Testis (tissue), 3 donors: ENCODE data around the gene SRP54. TPM values are rescaled to one million over a fixed set of nuclear protein-coding genes. Genes with fewer than 3 reads are reported as not detected.

ENCODE experiments used
- DNase-seq: peaks from one replicate; pipeline ENCODE4 v3.0.0-alpha.2; 2019
- H3K27ac ChIP-seq, 2 donors: fragments of 200-600 bp; sonication (generic); one replicate each; pipeline ENCODE4 v1.5.1; 2019
- H3K27me3 ChIP-seq: fragments of 200-600 bp; sonication (generic); one replicate; pipeline ENCODE4 v1.5.1; 2019
- H3K36me3 ChIP-seq: fragments of 200-600 bp; sonication (generic); one replicate; pipeline ENCODE4 v1.5.1; 2017; ENCODE audit warnings: low read depth; ENCODE audit errors: missing control alignments
- H3K4me1 ChIP-seq: fragments of 200-600 bp; sonication (generic); one replicate; pipeline ENCODE4 v1.5.1; 2019
- H3K4me3 ChIP-seq, 2 donors: fragments of 200-600 bp; sonication (generic); one replicate each; pipeline ENCODE4 v1.5.1; 2017 to 2019
- H3K9me3 ChIP-seq: fragments of 200-600 bp; sonication (generic); one replicate; pipeline ENCODE4 v1.5.1; 2017
- POLR2A ChIP-seq: fragments of 450-650 bp; IDR thresholded peaks from one replicate; pipeline ENCODE4 v1.6.1; 2017; ENCODE audit warnings: antibody characterized with exemption, mild to moderate bottlenecking, moderate library complexity
- WGBS, 2 donors: methylation state at CpG; one replicate each; pipeline ENCODE4 v1.1.5; 2018; 5-methylcytosine and 5-hydroxymethylcytosine counted together
- intact Hi-C: fragments of 100-400 bp; cut with DNase I; formaldehyde crosslinking; loops from one replicate; pipeline ENCODE4 v1.15.1; 2023; ENCODE audit warnings: low total_unique reads
- polyA plus RNA-seq: library from polyadenylated mRNA; stranded (reverse); fragments of 350-450 nt; fragmentation: Illumina TruSeq; extraction: RNeasy Lipid Tissue Mini Kit (QIAGEN cat#74804); gene quantifications from one replicate; pipeline ENCODE4 v1.2.3, GENCODE V29; 2014; ENCODE audit warnings: low read depth, low replicate concordance; ENCODE audit not compliant: insufficient read depth
- total RNA-seq, 2 donors: library from RNA; depleted of rRNA; stranded (reverse); fragments of >200 nt; gene quantifications; one replicate each; pipeline ENCODE4 v1.2.3, GENCODE V29; 2016
- TF ChIP-seq, protein P1 (sequence below), 3 experiments: fragments of 450-650 bp in 2 of 3; fragments of 200-600 bp in 1 of 3; sonication (generic) in 1 of 3; IDR thresholded peaks; one replicate each; pipeline ENCODE4 v1.5.1; 2016 to 2019; ENCODE audit warnings: antibody characterized with exemption in 3 of 3, mild to moderate bottlenecking in 2 of 3, moderate library complexity in 1 of 3

Gene SRP54
- total and polyA plus RNA-seq, 3 donors from 2014 or later = 78.5 to 132 (median 84.1) TPM

DNA sequence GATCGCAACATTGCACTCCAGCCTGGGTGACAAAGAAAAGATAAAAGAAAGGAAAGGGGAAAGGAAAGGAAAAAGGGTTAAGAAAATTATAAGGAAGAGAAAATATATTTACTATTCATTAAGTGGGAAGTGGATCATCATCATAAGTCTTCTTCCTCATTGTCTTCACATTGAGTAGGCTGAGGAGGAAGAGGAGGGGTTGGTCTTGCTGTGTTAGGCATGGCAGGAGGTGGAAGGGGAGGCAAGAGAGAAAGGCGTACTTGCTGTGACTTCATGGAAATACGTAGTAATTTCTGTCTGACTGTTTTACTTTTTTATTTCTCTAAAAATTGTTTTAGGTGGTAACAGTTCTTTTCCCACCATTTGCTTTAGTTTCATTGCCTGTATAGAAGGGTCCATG, 89.4 kb downstream of the SRP54 start:
- Histone ChIP-seq H3K4me3 (no peak overlapping the region), H3K27me3 (no peaks in the 10 kb centered on the region), H3K4me1 (no peaks in the 10 kb centered on the region), H3K27ac (no peak overlapping the region), H3K9me3 (no peaks in the 10 kb centered on the region), H3K36me3 (no peaks in the 10 kb centered on the region)
- DNase-seq = no peak
- intact Hi-C loops = no loop called here
- TF ChIP-seq, protein P1, sequence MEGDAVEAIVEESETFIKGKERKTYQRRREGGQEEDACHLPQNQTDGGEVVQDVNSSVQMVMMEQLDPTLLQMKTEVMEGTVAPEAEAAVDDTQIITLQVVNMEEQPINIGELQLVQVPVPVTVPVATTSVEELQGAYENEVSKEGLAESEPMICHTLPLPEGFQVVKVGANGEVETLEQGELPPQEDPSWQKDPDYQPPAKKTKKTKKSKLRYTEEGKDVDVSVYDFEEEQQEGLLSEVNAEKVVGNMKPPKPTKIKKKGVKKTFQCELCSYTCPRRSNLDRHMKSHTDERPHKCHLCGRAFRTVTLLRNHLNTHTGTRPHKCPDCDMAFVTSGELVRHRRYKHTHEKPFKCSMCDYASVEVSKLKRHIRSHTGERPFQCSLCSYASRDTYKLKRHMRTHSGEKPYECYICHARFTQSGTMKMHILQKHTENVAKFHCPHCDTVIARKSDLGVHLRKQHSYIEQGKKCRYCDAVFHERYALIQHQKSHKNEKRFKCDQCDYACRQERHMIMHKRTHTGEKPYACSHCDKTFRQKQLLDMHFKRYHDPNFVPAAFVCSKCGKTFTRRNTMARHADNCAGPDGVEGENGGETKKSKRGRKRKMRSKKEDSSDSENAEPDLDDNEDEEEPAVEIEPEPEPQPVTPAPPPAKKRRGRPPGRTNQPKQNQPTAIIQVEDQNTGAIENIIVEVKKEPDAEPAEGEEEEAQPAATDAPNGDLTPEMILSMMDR (IDR thresholded peaks at IDR 0.05) = no peak
- TF ChIP-seq POLR2A = no peak
- 93 to 94% methylated on average over 3 of the region's 3 CpGs for WGBS, 2 donors

DNA sequence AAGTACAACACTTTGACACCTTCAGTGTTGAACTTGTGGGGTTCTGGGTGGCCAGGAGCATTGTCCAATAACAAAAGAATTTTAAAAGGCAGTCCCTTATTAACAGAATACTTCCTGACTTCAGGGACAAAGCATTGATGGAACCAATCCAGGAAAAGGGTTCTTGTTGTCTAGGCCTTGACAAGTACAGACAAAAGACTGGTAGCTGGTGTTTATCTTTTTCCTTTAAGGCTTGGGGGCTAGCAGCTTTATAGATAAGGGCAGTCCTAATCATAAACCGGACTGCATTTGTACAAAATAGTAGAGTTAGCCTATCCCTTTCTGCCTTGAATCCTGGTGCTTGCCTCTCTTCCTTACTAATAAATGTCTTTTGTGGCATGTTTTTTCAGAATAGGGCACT, 90.7 kb downstream of the SRP54 start:
- DNase-seq = no peak
- intact Hi-C loops = no loop called here
- no peaks in the 10 kb centered on the region for H3K27me3 ChIP-seq
- H3K36me3 ChIP-seq = no peaks in the 10 kb centered on the region
- 74 to 82% methylated on average over 1 of the region's 1 CpG for WGBS, 2 donors
- H3K27ac ChIP-seq = no peak overlapping the region
- no peak overlapping the region for H3K4me3 ChIP-seq
- H3K9me3 ChIP-seq = no peaks in the 10 kb centered on the region
- TF ChIP-seq, protein P1 (IDR thresholded peaks at IDR 0.05) = no peak
- no peak for TF ChIP-seq POLR2A
- no peaks in the 10 kb centered on the region for H3K4me1 ChIP-seq

DNA sequence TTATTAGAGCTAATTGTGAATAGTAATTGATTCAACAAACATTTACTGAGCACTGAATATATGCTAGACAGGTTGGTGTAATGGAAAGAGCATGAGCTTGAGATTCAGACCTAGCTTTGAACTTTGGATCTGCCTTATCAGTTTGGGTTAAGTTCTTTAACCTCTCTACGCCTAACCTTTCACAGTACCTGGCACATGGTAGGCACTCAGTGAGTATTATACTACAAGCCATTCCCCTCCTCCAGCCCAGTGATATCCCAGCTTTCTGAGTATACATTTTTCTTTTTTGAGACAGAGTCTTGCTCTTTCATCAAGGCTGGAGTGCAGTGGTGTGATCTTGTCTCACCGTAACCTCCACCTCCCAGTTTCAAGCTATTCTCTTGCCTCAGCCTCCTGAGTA, 95.3 kb downstream of the SRP54 start:
- H3K9me3 ChIP-seq = no peaks in the 10 kb centered on the region
- DNase-seq = no peak
- H3K36me3 ChIP-seq = no peaks in the 10 kb centered on the region
- H3K27ac ChIP-seq = no peak overlapping the region
- H3K27me3 ChIP-seq = no peaks in the 10 kb centered on the region
- no peak overlapping the region for H3K4me3 ChIP-seq
- no peaks in the 10 kb centered on the region for H3K4me1 ChIP-seq
- intact Hi-C loops = no loop called here
- TF ChIP-seq, protein P1 (IDR thresholded peaks at IDR 0.05) = no peak
- no peak for TF ChIP-seq POLR2A
- WGBS, 2 donors = 94 to 95% methylated on average over 2 of the region's 2 CpGs

Other genes starting within 250 kb of the SRP54 start
- 10 to 100 TPM; 63.1 to 78.2 TPM for gene BAZ1A, start 107.6 kb upstream of the SRP54 start, total RNA-seq
- gene BAZ1A, start 107.6 kb upstream of the SRP54 start, polyA plus RNA-seq = 33.9 TPM
- gene FAM177A1, start 63.3 kb downstream of the SRP54 start, total RNA-seq = 10 to 100 TPM; 49.6 to 52.5 TPM
- gene FAM177A1, start 63.3 kb downstream of the SRP54 start, polyA plus RNA-seq = 112 TPM
- 10 to 100 TPM; 30.6 to 37.5 TPM for gene PPP2R3C, start 139.0 kb downstream of the SRP54 start, total RNA-seq
- gene PPP2R3C, start 139.0 kb downstream of the SRP54 start, polyA plus RNA-seq = 92.3 TPM
- gene PRORP, start 139.6 kb downstream of the SRP54 start, total RNA-seq = 10 to 100 TPM; 24.3 to 34.4 TPM
- gene PRORP, start 139.6 kb downstream of the SRP54 start, polyA plus RNA-seq = 31.7 TPM